ENCODE measurements around the gene ATG5.

DNA sequence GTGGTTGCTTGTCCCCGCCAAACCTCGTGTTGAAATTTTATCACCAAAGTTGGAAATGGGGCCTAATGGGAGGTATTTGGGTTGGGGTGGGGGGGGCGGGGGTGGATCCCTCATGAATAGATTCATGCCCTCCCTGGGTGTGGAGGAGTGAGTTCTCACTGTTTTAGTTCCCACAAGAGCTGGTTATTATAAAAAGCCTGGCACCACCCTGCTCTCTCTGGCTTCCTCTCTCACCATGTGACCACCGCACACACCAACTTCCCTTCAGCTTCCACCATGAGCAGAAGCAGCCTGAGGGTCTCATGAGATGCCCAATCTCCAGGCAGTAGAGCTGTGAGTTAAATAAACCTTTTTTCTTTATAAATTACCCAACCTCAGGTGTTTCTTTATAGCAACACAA is 128.1 kb downstream of the ATG5 start:
- TF ChIP-seq, protein P1, sequence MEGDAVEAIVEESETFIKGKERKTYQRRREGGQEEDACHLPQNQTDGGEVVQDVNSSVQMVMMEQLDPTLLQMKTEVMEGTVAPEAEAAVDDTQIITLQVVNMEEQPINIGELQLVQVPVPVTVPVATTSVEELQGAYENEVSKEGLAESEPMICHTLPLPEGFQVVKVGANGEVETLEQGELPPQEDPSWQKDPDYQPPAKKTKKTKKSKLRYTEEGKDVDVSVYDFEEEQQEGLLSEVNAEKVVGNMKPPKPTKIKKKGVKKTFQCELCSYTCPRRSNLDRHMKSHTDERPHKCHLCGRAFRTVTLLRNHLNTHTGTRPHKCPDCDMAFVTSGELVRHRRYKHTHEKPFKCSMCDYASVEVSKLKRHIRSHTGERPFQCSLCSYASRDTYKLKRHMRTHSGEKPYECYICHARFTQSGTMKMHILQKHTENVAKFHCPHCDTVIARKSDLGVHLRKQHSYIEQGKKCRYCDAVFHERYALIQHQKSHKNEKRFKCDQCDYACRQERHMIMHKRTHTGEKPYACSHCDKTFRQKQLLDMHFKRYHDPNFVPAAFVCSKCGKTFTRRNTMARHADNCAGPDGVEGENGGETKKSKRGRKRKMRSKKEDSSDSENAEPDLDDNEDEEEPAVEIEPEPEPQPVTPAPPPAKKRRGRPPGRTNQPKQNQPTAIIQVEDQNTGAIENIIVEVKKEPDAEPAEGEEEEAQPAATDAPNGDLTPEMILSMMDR (IDR thresholded peaks at IDR 0.05): no peak
- TF ChIP-seq SIN3A (IDR thresholded peaks at IDR 0.05; ENCODE audit: borderline replicate concordance, low read depth, low read length): no peak
- TF ChIP-seq YY1 (IDR thresholded peaks at IDR 0.05; ENCODE audit: low read depth): no peak
- no peak for TF ChIP-seq RFX5 (IDR thresholded peaks at IDR 0.05; ENCODE audit: low read length)

Data from SK-N-SH (cell line).